OCI-LY7 (cell line): ENCODE results near the gene PKIB. TPM values are rescaled to one million over a fixed set of nuclear protein-coding genes. Genes with fewer than 3 reads are reported as not detected.

Experiments
- BruUV-seq: library from RNA; stranded (reverse); fragments of 400-500 nt; replicated peaks from 2 replicates; lab custom pipeline; 2021; lab: Mats Ljungman, UMichigan
- CTCF ChIA-PET: fragments of 300-600 bp; sonication (Branson Sonifier 250); formaldehyde crosslinking; loops from one replicate; lab custom pipeline; 2022; ENCODE audit warnings: antibody characterized with exemption; ENCODE audit not compliant: unreplicated experiment; lab: Charles Lee
- POLR2A ChIA-PET: fragments of 300-600 bp; sonication (Branson Sonifier 250); formaldehyde crosslinking; loops from one replicate; lab custom pipeline; 2022; ENCODE audit warnings: antibody characterized with exemption; lab: Charles Lee
- DNase-seq: peaks from one replicate; pipeline ENCODE4 v3.0.0-alpha.2; 2015; ENCODE audit warnings: low spot score
- H2AFZ ChIP-seq: fragments of 200-600 bp; sonication (generic), shearing (Covaris generic); 2 replicates; pipeline ENCODE4 v1.6.1; 2014; ENCODE audit warnings: mild to moderate bottlenecking, antibody characterized with exemption, low read length, moderate library complexity
- H3K27ac ChIP-seq: fragments of 200-600 bp; sonication (generic); 2 replicates; pipeline ENCODE4 v1.5.1; 2014; ENCODE audit warnings: mixed run types, low read depth, mild to moderate bottlenecking, moderate library complexity, low read length, inconsistent platforms; ENCODE audit not compliant: poor library complexity, severe bottlenecking
- H3K36me3 ChIP-seq: fragments of 200-600 bp; sonication (generic); 2 replicates; pipeline ENCODE4 v1.6.1; 2014; ENCODE audit warnings: mild to moderate bottlenecking, antibody characterized with exemption, low read length, moderate library complexity, mixed read lengths; ENCODE audit not compliant: insufficient read depth
- H3K4me1 ChIP-seq: fragments of 200-600 bp; sonication (generic); 2 replicates; pipeline ENCODE4 v1.5.1; 2014; ENCODE audit warnings: mild to moderate bottlenecking, low read length; ENCODE audit not compliant: insufficient read depth, poor library complexity, severe bottlenecking
- H3K4me2 ChIP-seq: fragments of 200-600 bp; sonication (generic); 2 replicates; pipeline ENCODE4 v1.6.1; 2014; ENCODE audit warnings: mild to moderate bottlenecking, low read length
- H3K4me3 ChIP-seq: fragments of 200-600 bp; sonication (generic); 2 replicates; pipeline ENCODE4 v1.5.1; 2014; ENCODE audit warnings: mild to moderate bottlenecking, low read depth, low read length; ENCODE audit not compliant: poor library complexity, severe bottlenecking
- H3K79me2 ChIP-seq: fragments of 200-600 bp; sonication (generic); 2 replicates; pipeline ENCODE4 v1.6.1; 2016; ENCODE audit warnings: low read depth, mild to moderate bottlenecking, low read length, moderate library complexity, mixed read lengths; ENCODE audit not compliant: insufficient read depth
- H3K9me2 ChIP-seq: fragments of 200-600 bp; sonication (generic); 2 replicates; pipeline ENCODE4 v1.6.1; 2016; ENCODE audit warnings: mild to moderate bottlenecking, low read length, mixed read lengths; ENCODE audit not compliant: insufficient read depth
- H3K9me3 ChIP-seq: fragments of 200-600 bp; sonication (generic); 2 replicates; pipeline ENCODE4 v1.6.1; 2014; ENCODE audit warnings: mild to moderate bottlenecking, mixed run types, low read length, mixed read lengths
- H4K20me1 ChIP-seq: fragments of 200-600 bp; sonication (generic); 2 replicates; pipeline ENCODE4 v1.6.1; 2014; ENCODE audit warnings: mild to moderate bottlenecking, antibody characterized with exemption, low read length, moderate library complexity, mixed read lengths; ENCODE audit not compliant: insufficient read depth
- EZH2phosphoT487 ChIP-seq: fragments of 200-600 bp; sonication (generic); IDR thresholded peaks from 2 replicates; pipeline ENCODE4 v1.6.1; 2018; ENCODE audit warnings: low read depth, borderline replicate concordance, mild to moderate bottlenecking, mixed run types, antibody characterized with exemption, low read length, moderate library complexity, mixed read lengths
- intact Hi-C: fragments of 100-400 bp; cut with micrococcal nuclease; formaldehyde crosslinking; loops from one replicate; pipeline ENCODE4 v1.10.0; 2022; ENCODE audit not compliant: unreplicated experiment
- total RNA-seq, 2 experiments: library from RNA; depleted of rRNA in 1 of 2; stranded (reverse); fragments of >200 nt in 1 of 2; shearing (Covaris generic) in 1 of 2; gene quantifications; 2 replicates each; pipeline ENCODE4 v1.2.3, GENCODE V29; 2014 to 2022
- TF ChIP-seq, protein P1 (sequence below): fragments of 200-600 bp; sonication (generic); conservative IDR thresholded peaks from 2 replicates; pipeline ENCODE4 v1.5.1; 2014; ENCODE audit warnings: mild to moderate bottlenecking, antibody characterized with exemption, low read length, moderate library complexity, mixed read lengths

The PKIB gene
- total RNA-seq, 2 experiments from 2014 or later: 0.46 TPM; not detected in 1

DNA sequence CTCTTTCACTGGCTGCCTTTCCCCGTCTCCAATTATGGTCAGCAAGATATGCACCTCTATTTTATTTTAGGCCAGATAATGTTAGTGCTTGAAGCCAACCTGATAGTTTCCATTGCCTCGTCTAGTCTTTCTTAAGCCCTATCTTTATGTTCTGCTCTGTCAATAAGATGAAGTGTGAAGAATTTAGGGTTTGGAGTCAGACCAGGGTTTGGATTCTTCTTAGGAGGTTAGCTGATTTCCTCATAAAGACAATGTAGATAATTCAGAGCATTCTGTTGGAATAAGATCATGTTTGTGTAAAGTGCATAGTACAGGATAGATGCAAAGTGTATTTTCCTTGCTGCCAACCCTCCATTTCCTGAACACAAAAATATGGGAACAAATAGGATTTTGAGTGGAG lies 43.8 kb downstream of the PKIB start:
- no peak overlapping the region for H3K27ac ChIP-seq
- no peak for DNase-seq
- no peaks in the 10 kb centered on the region for H4K20me1 ChIP-seq
- intact Hi-C loops: no loop called here
- no peaks in the 10 kb centered on the region for H3K36me3 ChIP-seq
- H2AFZ ChIP-seq: no peak overlapping the region
- no peak overlapping the region for H3K4me2 ChIP-seq
- CTCF ChIA-PET: no interaction called here
- no peaks in the 10 kb centered on the region for H3K9me2 ChIP-seq
- H3K4me3 ChIP-seq: no peak overlapping the region
- no peaks in the 10 kb centered on the region for H3K9me3 ChIP-seq
- H3K4me1 ChIP-seq: no peaks in the 10 kb centered on the region
- H3K79me2 ChIP-seq: no peaks in the 10 kb centered on the region
- no peak for TF ChIP-seq EZH2phosphoT487
- POLR2A ChIA-PET: no interaction called here
- no TSS peak for BruUV-seq

- BruUV-seq: no TSS peak
- H3K79me2 ChIP-seq: no peaks in the 10 kb centered on the region
- no peaks in the 10 kb centered on the region for H3K9me3 ChIP-seq
- no peaks in the 10 kb centered on the region for H4K20me1 ChIP-seq
- ChIA-PET CTCF (no interaction called here), POLR2A (interaction anchor here (1.0 to 1.1 kb wide), 2 partner anchors 19 to 56 kb away, joined by 3 to 4 read pairs; no protein-coding TSS in a partner anchor)
- no peaks in the 10 kb centered on the region for H3K36me3 ChIP-seq
- H3K27ac ChIP-seq: no peak overlapping the region
- TF ChIP-seq, protein P1, sequence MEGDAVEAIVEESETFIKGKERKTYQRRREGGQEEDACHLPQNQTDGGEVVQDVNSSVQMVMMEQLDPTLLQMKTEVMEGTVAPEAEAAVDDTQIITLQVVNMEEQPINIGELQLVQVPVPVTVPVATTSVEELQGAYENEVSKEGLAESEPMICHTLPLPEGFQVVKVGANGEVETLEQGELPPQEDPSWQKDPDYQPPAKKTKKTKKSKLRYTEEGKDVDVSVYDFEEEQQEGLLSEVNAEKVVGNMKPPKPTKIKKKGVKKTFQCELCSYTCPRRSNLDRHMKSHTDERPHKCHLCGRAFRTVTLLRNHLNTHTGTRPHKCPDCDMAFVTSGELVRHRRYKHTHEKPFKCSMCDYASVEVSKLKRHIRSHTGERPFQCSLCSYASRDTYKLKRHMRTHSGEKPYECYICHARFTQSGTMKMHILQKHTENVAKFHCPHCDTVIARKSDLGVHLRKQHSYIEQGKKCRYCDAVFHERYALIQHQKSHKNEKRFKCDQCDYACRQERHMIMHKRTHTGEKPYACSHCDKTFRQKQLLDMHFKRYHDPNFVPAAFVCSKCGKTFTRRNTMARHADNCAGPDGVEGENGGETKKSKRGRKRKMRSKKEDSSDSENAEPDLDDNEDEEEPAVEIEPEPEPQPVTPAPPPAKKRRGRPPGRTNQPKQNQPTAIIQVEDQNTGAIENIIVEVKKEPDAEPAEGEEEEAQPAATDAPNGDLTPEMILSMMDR: no peak
- no peak for TF ChIP-seq EZH2phosphoT487
- H3K4me3 ChIP-seq: no peak overlapping the region
- no peaks in the 10 kb centered on the region for H3K9me2 ChIP-seq
- no peak overlapping the region for H3K4me2 ChIP-seq
- DNase-seq: no peak
- intact Hi-C loops: no loop called here
- no peaks in the 10 kb centered on the region for H3K4me1 ChIP-seq
- H2AFZ ChIP-seq: no peak overlapping the region
Observed at GRCh38 chr6:122657601-122658000, 47.4 kb downstream of the PKIB start.

DNA sequence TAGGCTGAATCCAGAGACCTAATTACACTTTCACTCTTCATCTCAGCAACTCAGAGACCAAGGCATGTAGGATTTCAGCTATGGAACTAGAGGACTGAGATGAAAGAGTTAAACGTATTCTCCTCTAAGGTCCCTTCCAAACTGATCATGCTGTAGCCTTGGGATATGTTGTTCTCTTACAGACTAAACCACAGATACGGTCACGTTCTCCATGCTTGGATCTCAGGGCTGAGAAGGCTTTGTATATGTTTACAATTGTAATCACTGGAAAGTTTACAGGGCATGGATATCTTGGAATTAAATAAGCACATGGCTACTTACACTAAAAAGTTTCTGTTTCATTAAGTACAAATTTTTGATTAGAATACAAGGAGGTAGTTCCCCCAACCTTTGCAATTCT lies 50.1 kb downstream of the PKIB start:
- H3K4me2 ChIP-seq: no peak overlapping the region
- no peaks in the 10 kb centered on the region for H3K9me2 ChIP-seq
- no peaks in the 10 kb centered on the region for H3K36me3 ChIP-seq
- TF ChIP-seq, protein P1: no peak
- TF ChIP-seq EZH2phosphoT487: no peak
- intact Hi-C loops: no loop called here
- H2AFZ ChIP-seq: no peak overlapping the region
- H3K27ac ChIP-seq: no peak overlapping the region
- DNase-seq: no peak
- H3K4me1 ChIP-seq: no peaks in the 10 kb centered on the region
- H3K4me3 ChIP-seq: no peak overlapping the region
- POLR2A ChIA-PET: interaction anchor here (0.7 kb wide), 2 partner anchors 13 to 733 kb away, joined by 3 read pairs; no protein-coding TSS in a partner anchor
- no peaks in the 10 kb centered on the region for H4K20me1 ChIP-seq
- no TSS peak for BruUV-seq
- CTCF ChIA-PET: no interaction called here
- H3K79me2 ChIP-seq: no peaks in the 10 kb centered on the region
- H3K9me3 ChIP-seq: no peaks in the 10 kb centered on the region
